Suprapubic skin (tissue), 4 donors: ENCODE results near the gene SSH3. TPM values are rescaled to one million over a fixed set of nuclear protein-coding genes. Genes with fewer than 3 reads are reported as not detected.

Source experiments
- DNase-seq, 2 donors: peaks; one replicate each; pipeline ENCODE4 v3.0.0-alpha.2; 2019; ENCODE audit warnings: low spot score in 2 of 2
- H3K27ac ChIP-seq: fragments of 200-600 bp; sonication (generic); one replicate; pipeline ENCODE4 v1.5.1; 2019
- H3K27me3 ChIP-seq: fragments of 200-600 bp; sonication (generic); one replicate; pipeline ENCODE4 v1.5.1; 2019
- H3K36me3 ChIP-seq: fragments of 200-600 bp; sonication (generic); one replicate; pipeline ENCODE4 v1.5.1; 2019
- H3K4me1 ChIP-seq: fragments of 200-600 bp; sonication (generic); one replicate; pipeline ENCODE4 v1.5.1; 2019
- H3K4me3 ChIP-seq: fragments of 200-600 bp; sonication (generic); one replicate; pipeline ENCODE4 v1.5.1; 2019; ENCODE audit warnings: mild to moderate bottlenecking
- H3K9me3 ChIP-seq: fragments of 200-600 bp; sonication (generic); one replicate; pipeline ENCODE4 v1.5.1; 2019
- CTCF ChIP-seq, 2 donors: fragments of 200-600 bp in 1 of 2; fragments of 450-650 bp in 1 of 2; sonication (generic) in 1 of 2; IDR thresholded peaks; one replicate each; pipeline ENCODE4 v1.5.1; 2016 to 2019; ENCODE audit warnings: antibody characterized with exemption in 2 of 2, mild to moderate bottlenecking in 1 of 2, moderate library complexity in 1 of 2
- EP300 ChIP-seq: sonication (generic); formaldehyde crosslinking; IDR thresholded peaks from one replicate; pipeline ENCODE4 v1.6.1; 2017; ENCODE audit warnings: antibody characterized with exemption
- POLR2A ChIP-seq, 2 donors: fragments of 450-650 bp; IDR thresholded peaks; one replicate each; pipeline ENCODE4 v1.6.1; 2017; ENCODE audit warnings: antibody characterized with exemption in 2 of 2, mild to moderate bottlenecking in 2 of 2, moderate library complexity in 2 of 2
- POLR2AphosphoS5 ChIP-seq, 3 donors: sonication (generic); formaldehyde crosslinking; IDR thresholded peaks; one replicate each; pipeline ENCODE4 v1.6.1; 2017; ENCODE audit warnings: antibody characterized with exemption in 3 of 3
- WGBS: methylation state at CpG from one replicate; pipeline ENCODE4 v1.1.5; 2018; 5-methylcytosine and 5-hydroxymethylcytosine counted together
- total RNA-seq, 4 donors: library from RNA; depleted of rRNA; stranded (reverse); fragments of >200 nt; gene quantifications; one replicate each; pipeline ENCODE4 v1.1.0, GENCODE V29; 2016

SSH3 gene
- total RNA-seq, 4 donors from 2014 or later: 49.4 to 107 (median 63.9) TPM

- peaks cover 39% of the 10 kb centered on the region for H3K36me3 ChIP-seq
- H3K27me3 ChIP-seq: no peaks in the 10 kb centered on the region
- DNase-seq: peak in 1 of 2 donors; percentile 63
- H3K4me1 ChIP-seq: peaks cover 59% of the 10 kb centered on the region
- 94% methylated on average over 18 of the region's 33 CpGs for WGBS
- H3K9me3 ChIP-seq: peaks cover 12% of the 10 kb centered on the region
- no peak overlapping the region for H3K4me3 ChIP-seq
- peak overlapping the region; percentile 59 for H3K27ac ChIP-seq
- TF ChIP-seq POLR2AphosphoS5 (IDR thresholded peaks at IDR 0.05) (no peak), EP300 (no peak), CTCF (IDR thresholded peaks at IDR 0.05) (no peak), POLR2A (IDR thresholded peaks at IDR 0.05) (no peak)
Observed at GRCh38 chr11:67291481-67292381, 11.6 kb upstream of the SSH3 start.

- WGBS: 62% methylated on average over 3 of the region's 3 CpGs
- Histone ChIP-seq H3K4me1 (peaks cover 49% of the 10 kb centered on the region), H3K4me3 (no peak overlapping the region), H3K27ac (peak overlapping the region; percentile 59), H3K36me3 (peaks cover 42% of the 10 kb centered on the region), H3K27me3 (no peaks in the 10 kb centered on the region), H3K9me3 (peaks cover 12% of the 10 kb centered on the region)
- DNase-seq: no peak
- TF ChIP-seq CTCF (IDR thresholded peaks at IDR 0.05) (no peak), POLR2AphosphoS5 (IDR thresholded peaks at IDR 0.05) (no peak), EP300 (no peak)
Observed at GRCh38 chr11:67292671-67293070, 10.7 kb upstream of the SSH3 start.

- H3K27ac ChIP-seq: no peak overlapping the region
- no peak overlapping the region for H3K4me3 ChIP-seq
- DNase-seq: peak in 1 of 2 donors; percentile 6
- TF ChIP-seq EP300 (no peak), CTCF (IDR thresholded peaks at IDR 0.05) (no peak), POLR2AphosphoS5 (IDR thresholded peaks at IDR 0.05) (no peak), POLR2A (IDR thresholded peaks at IDR 0.05) (no peak)
- 29% methylated on average over 3 of the region's 3 CpGs for WGBS
- peaks cover 12% of the 10 kb centered on the region for H3K9me3 ChIP-seq
- peaks cover 44% of the 10 kb centered on the region for H3K36me3 ChIP-seq
- H3K4me1 ChIP-seq: peaks cover 45% of the 10 kb centered on the region
- H3K27me3 ChIP-seq: no peaks in the 10 kb centered on the region
Observed at GRCh38 chr11:67293090-67293489, 10.2 kb upstream of the SSH3 start.

- DNase-seq: no peak
- TF ChIP-seq POLR2AphosphoS5 (IDR thresholded peaks at IDR 0.05) (no peak), CTCF (IDR thresholded peaks at IDR 0.05) (no peak), EP300 (no peak), POLR2A (IDR thresholded peaks at IDR 0.05) (no peak)
- 100% methylated on average over 1 of the region's 1 CpG for WGBS
- Histone ChIP-seq H3K27ac (no peak overlapping the region), H3K36me3 (peaks cover 60% of the 10 kb centered on the region), H3K4me3 (no peak overlapping the region), H3K9me3 (peaks cover 12% of the 10 kb centered on the region), H3K27me3 (no peaks in the 10 kb centered on the region), H3K4me1 (peaks cover 28% of the 10 kb centered on the region)
Observed at GRCh38 chr11:67295846-67296245, 7.5 kb upstream of the SSH3 start.

- H3K27me3 ChIP-seq: no peaks in the 10 kb centered on the region
- H3K9me3 ChIP-seq: peaks cover 12% of the 10 kb centered on the region
- no peak overlapping the region for H3K27ac ChIP-seq
- peak in 1 of 2 donors; percentile 52 for DNase-seq
- peaks cover 22% of the 10 kb centered on the region for H3K4me1 ChIP-seq
- H3K36me3 ChIP-seq: peaks cover 55% of the 10 kb centered on the region
- no peak overlapping the region for H3K4me3 ChIP-seq
- 98% methylated on average over 3 of the region's 7 CpGs for WGBS
- TF ChIP-seq POLR2A (IDR thresholded peaks at IDR 0.05): no peak
- no peak for TF ChIP-seq CTCF (IDR thresholded peaks at IDR 0.05)
- TF ChIP-seq EP300: no peak
- TF ChIP-seq POLR2AphosphoS5 (IDR thresholded peaks at IDR 0.05): no peak
Observed at GRCh38 chr11:67298786-67299185, 4.5 kb upstream of the SSH3 start.
